ENCODE results near the gene TPMT. TPM values are rescaled to one million over a fixed set of nuclear protein-coding genes. Genes with fewer than 3 reads are reported as not detected.

TPMT gene
- polyA plus RNA-seq, 2 of the 4 experiments (the other 2 are of a cell fraction) = 11.2 to 16.5 TPM

GRCh38 chr6:18162401-18162800 lies 7.5 kb upstream of the TPMT start:
- 89% methylated on average over 2 of the region's 2 CpGs for WGBS (ENCODE audit: missing lambda C conversion rate)
- FAIRE-seq (no peak), DNase-seq (ENCODE audit: low read depth in 1 of 2, low spot score in 1 of 2) (no peak), ATAC-seq (no peak)
- ChIA-PET CTCF (no interaction called here), POLR2A (no interaction called here)
- Histone ChIP-seq H3K4me3 (no peak overlapping the region), H3K27ac (no peak overlapping the region), H3K4me2 (no peak overlapping the region), H3K4me1 (no peaks in the 10 kb centered on the region), H3K9me3 (no peaks in the 10 kb centered on the region)
- TF ChIP-seq HOXA7 (CRISPR knock-in tag; IDR thresholded peaks at IDR 0.05) (no peak), CBX2 (IDR thresholded peaks at IDR 0.05; ENCODE audit: borderline replicate concordance, low read depth) (no peak), TP53 (CRISPR knock-in tag; IDR thresholded peaks at IDR 0.05) (no peak), NFE2L2 (conservative IDR thresholded peaks at IDR 0.05; ENCODE audit: low read length) (no peak), KDM1A (IDR thresholded peaks at IDR 0.05; ENCODE audit: low read depth) (no peak), KDM5A (IDR thresholded peaks at IDR 0.05) (no peak), CBX8 (IDR thresholded peaks at IDR 0.05) (no peak), BCL3 (IDR thresholded peaks at IDR 0.05) (no peak), ZFP36 (IDR thresholded peaks at IDR 0.05; ENCODE audit: borderline replicate concordance, partially characterized antibody) (no peak), HOXB13 (CRISPR knock-in tag; IDR thresholded peaks at IDR 0.05; ENCODE audit: low read depth) (no peak), PHF8 (IDR thresholded peaks at IDR 0.05; ENCODE audit: borderline replicate concordance, low read depth) (no peak)
- TF ChIP-seq, protein P1, sequence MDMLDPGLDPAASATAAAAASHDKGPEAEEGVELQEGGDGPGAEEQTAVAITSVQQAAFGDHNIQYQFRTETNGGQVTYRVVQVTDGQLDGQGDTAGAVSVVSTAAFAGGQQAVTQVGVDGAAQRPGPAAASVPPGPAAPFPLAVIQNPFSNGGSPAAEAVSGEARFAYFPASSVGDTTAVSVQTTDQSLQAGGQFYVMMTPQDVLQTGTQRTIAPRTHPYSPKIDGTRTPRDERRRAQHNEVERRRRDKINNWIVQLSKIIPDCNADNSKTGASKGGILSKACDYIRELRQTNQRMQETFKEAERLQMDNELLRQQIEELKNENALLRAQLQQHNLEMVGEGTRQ (IDR thresholded peaks at IDR 0.05) = no peak

DNA sequence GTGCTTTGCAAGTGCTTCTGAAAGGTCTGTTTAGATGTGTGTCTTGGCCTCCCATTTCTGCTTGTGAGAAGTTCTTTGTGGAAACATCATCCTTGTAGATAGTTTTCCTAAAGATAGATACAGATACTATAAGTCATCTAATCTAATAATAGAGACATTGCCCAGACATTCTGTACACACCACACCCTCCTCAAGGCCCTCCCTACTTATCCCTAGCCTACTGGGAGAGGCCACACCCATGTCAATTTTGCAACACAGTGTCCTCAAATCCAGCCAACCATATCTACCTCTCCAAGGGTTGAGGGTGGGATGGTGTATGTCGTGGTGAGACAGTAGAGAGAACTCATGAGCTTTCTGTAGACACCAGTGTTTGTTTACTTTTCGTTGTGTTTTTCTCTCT lies 6.6 kb upstream of the TPMT start:
- H3K4me2 ChIP-seq = no peak overlapping the region
- TF ChIP-seq GATA3 (IDR thresholded peaks at IDR 0.05; ENCODE audit: borderline replicate concordance) (no peak), HOXB5 (CRISPR knock-in tag; IDR thresholded peaks at IDR 0.05) (no peak), FOSB (CRISPR knock-in tag; IDR thresholded peaks at IDR 0.05) (no peak), JUNB (IDR thresholded peaks at IDR 0.05) (no peak), CEBPB (IDR thresholded peaks at IDR 0.05) (no peak), MAFK (IDR thresholded peaks at IDR 0.05; ENCODE audit: partially characterized antibody) (no peak), ZFP36 (IDR thresholded peaks at IDR 0.05; ENCODE audit: borderline replicate concordance, partially characterized antibody) (no peak), ATOH8 (CRISPR knock-in tag; IDR thresholded peaks at IDR 0.05; ENCODE audit: low read depth) (no peak)
- ChIA-PET POLR2A (no interaction called here), CTCF (no interaction called here)
- DNase-seq (ENCODE audit: low read depth in 1 of 2, low spot score in 1 of 2) (peak in 1 of 2 experiments; percentile 14), ATAC-seq (no peak; a peak in 1 of 6 replicates), FAIRE-seq (no peak)
- 63% methylated on average over 2 of the region's 2 CpGs for WGBS (ENCODE audit: missing lambda C conversion rate)
- no peaks in the 10 kb centered on the region for H3K9me3 ChIP-seq
- H3K4me3 ChIP-seq = no peak overlapping the region
- H3K27ac ChIP-seq = no peak overlapping the region
- H3K4me1 ChIP-seq = 0 out of 3 replicates have a peak, but pooled peaks cover 1% of the 10 kb centered on the region

GRCh38 chr6:18160911-18161310 lies 6.0 kb upstream of the TPMT start:
- no peak for ATAC-seq

More at GRCh38 chr6:18160911-18161310, 6.0 kb upstream of the TPMT start:
- Histone ChIP-seq H3K4me3 (no peak overlapping the region), H3K9me3 (no peaks in the 10 kb centered on the region), H3K4me1 (0 out of 3 replicates have a peak, but pooled peaks cover 5% of the 10 kb centered on the region), H3K27ac (no peak overlapping the region), H3K4me2 (no peak overlapping the region)
- ChIA-PET CTCF (no interaction called here), POLR2A (no interaction called here)
- DNase-seq (ENCODE audit: low read depth in 1 of 2, low spot score in 1 of 2) (no peak), FAIRE-seq (no peak)
- no peak for TF ChIP-seq RAD21 (conservative IDR thresholded peaks at IDR 0.05 in 1 of 2, IDR thresholded peaks at IDR 0.05 in 1 of 2)
- no peak for TF ChIP-seq TP53 (CRISPR knock-in tag; IDR thresholded peaks at IDR 0.05)
- TF ChIP-seq HDAC2 (IDR thresholded peaks at IDR 0.05) = no peak
- TF ChIP-seq BCL3 (IDR thresholded peaks at IDR 0.05) = no peak
- TF ChIP-seq ZSCAN20 (CRISPR knock-in tag; IDR thresholded peaks at IDR 0.05) = no peak
- no peak for TF ChIP-seq CHD4 (IDR thresholded peaks at IDR 0.05; ENCODE audit: borderline replicate concordance)
- TF ChIP-seq HOXA7 (CRISPR knock-in tag; IDR thresholded peaks at IDR 0.05) = no peak
- no peak for TF ChIP-seq ZFP36 (IDR thresholded peaks at IDR 0.05; ENCODE audit: borderline replicate concordance, partially characterized antibody)
- TF ChIP-seq CHD2 (IDR thresholded peaks at IDR 0.05; ENCODE audit: low read length, partially characterized antibody) = no peak
- no peak for TF ChIP-seq POLR2A (IDR thresholded peaks at IDR 0.05; ENCODE audit: low read length)
- no peak for TF ChIP-seq RNF2 (IDR thresholded peaks at IDR 0.05; ENCODE audit: borderline replicate concordance, low read depth)
- no peak for TF ChIP-seq CEBPB (IDR thresholded peaks at IDR 0.05)
- TF ChIP-seq, protein P2, sequence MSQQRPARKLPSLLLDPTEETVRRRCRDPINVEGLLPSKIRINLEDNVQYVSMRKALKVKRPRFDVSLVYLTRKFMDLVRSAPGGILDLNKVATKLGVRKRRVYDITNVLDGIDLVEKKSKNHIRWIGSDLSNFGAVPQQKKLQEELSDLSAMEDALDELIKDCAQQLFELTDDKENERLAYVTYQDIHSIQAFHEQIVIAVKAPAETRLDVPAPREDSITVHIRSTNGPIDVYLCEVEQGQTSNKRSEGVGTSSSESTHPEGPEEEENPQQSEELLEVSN (IDR thresholded peaks at IDR 0.05; ENCODE audit: borderline replicate concordance, low read depth) = no peak
- TF ChIP-seq MAZ (IDR thresholded peaks at IDR 0.05; ENCODE audit: borderline replicate concordance, low read depth, low read length) = no peak
- TF ChIP-seq HOXB5 (CRISPR knock-in tag; IDR thresholded peaks at IDR 0.05) = no peak
- no peak for TF ChIP-seq PHF8 (IDR thresholded peaks at IDR 0.05; ENCODE audit: borderline replicate concordance, low read depth)
- no peak for TF ChIP-seq JUN (IDR thresholded peaks at IDR 0.05)
- TF ChIP-seq, protein P3, sequence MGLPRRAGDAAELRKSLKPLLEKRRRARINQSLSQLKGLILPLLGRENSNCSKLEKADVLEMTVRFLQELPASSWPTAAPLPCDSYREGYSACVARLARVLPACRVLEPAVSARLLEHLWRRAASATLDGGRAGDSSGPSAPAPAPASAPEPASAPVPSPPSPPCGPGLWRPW (IDR thresholded peaks at IDR 0.05) = no peak
- no peak for TF ChIP-seq FOSB (CRISPR knock-in tag; IDR thresholded peaks at IDR 0.05)
- 88% methylated on average over 1 of the region's 1 CpG for WGBS (ENCODE audit: missing lambda C conversion rate)

All from A549 (cell line).